ENCODE data around the gene PSMD6.
A peak's percentile ranks its signal among the peaks of the same experiment; 100 is the strongest.

The PSMD6 gene

DNA sequence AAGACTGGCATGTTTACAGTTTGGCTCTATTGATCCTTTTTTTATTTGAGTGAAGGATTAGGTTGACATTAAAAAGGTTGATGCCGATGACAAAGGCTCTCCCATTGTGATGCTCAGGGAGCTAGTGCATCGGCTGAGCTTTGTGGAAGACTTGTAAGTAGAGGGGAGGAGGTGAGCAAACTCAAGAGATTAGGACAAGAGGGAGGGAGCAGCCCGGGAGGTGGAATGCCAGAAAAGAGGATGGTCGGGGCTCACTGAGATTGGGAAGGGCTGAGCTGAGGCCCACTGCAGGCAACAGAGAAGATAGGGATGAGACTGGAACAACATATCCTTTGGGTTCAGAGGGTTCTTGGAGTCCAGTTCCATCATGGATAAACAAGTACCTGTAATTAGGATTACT lies 26.5 kb upstream of the PSMD6 start:
- Histone ChIP-seq H3K4me3 (replicated peaks; ENCODE audit: insufficient read depth, low read length) (no peak overlapping the region), H3K27ac (replicated peaks) (no peak overlapping the region), H3K27me3 (ENCODE audit: insufficient read depth, poor library complexity, severe bottlenecking) (no peaks in the 10 kb centered on the region)
- TF ChIP-seq GABPA (IDR thresholded peaks at IDR 0.05; ENCODE audit: low read depth) (no peak), POLR2AphosphoS5 (IDR thresholded peaks at IDR 0.05; ENCODE audit: low read depth) (no peak), SPI1 (IDR thresholded peaks at IDR 0.05; ENCODE audit: borderline replicate concordance, low read depth) (no peak), REST (IDR thresholded peaks at IDR 0.05; ENCODE audit: insufficient replicate concordance, low read depth) (no peak)
- TF ChIP-seq, protein P1, sequence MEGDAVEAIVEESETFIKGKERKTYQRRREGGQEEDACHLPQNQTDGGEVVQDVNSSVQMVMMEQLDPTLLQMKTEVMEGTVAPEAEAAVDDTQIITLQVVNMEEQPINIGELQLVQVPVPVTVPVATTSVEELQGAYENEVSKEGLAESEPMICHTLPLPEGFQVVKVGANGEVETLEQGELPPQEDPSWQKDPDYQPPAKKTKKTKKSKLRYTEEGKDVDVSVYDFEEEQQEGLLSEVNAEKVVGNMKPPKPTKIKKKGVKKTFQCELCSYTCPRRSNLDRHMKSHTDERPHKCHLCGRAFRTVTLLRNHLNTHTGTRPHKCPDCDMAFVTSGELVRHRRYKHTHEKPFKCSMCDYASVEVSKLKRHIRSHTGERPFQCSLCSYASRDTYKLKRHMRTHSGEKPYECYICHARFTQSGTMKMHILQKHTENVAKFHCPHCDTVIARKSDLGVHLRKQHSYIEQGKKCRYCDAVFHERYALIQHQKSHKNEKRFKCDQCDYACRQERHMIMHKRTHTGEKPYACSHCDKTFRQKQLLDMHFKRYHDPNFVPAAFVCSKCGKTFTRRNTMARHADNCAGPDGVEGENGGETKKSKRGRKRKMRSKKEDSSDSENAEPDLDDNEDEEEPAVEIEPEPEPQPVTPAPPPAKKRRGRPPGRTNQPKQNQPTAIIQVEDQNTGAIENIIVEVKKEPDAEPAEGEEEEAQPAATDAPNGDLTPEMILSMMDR (IDR thresholded peaks at IDR 0.05; ENCODE audit: insufficient read depth, low read length), result no peak
- no peak for DNase-seq (ENCODE audit: low read depth in 1 of 2, low spot score in 1 of 2)

GRCh38 chr3:64049136-64049535 lies 25.8 kb upstream of the PSMD6 start:
- no peak for TF ChIP-seq GABPA (IDR thresholded peaks at IDR 0.05; ENCODE audit: low read depth)
- no peak for DNase-seq (ENCODE audit: low read depth in 1 of 2, low spot score in 1 of 2)
- Histone ChIP-seq H3K4me3 (replicated peaks; ENCODE audit: insufficient read depth, low read length) (no peak overlapping the region), H3K27ac (replicated peaks) (peak overlapping the region; percentile 33; the same call in 1 of the 2 replicates), H3K27me3 (ENCODE audit: insufficient read depth, poor library complexity, severe bottlenecking) (no peaks in the 10 kb centered on the region)

DNA sequence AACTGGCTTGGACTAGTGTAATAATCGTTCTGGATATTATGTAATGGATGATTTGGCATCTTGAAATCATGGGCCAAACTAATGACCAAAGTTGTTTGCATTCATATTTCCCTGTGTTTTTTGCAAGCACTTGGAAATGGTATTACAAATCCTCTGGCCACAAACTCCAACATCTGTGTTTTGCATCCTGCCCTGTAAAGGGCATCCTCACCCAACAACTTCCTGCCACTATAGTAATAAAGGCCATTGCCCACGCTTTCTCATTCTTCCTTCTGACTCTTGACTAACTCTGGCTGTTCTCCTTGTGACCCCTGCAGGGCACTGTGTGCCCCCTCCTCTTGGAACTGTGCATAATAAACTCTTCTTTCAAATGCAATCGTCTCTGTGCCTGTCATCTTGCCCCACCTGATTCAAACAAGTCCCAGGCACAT lies 25.4 kb upstream of the PSMD6 start:
- peak; percentile 32 to 60 for DNase-seq (ENCODE audit: low read depth in 1 of 2, low spot score in 1 of 2)
- H3K27ac ChIP-seq (replicated peaks), result peak overlapping the region; percentile 56; the same call in 1 of the 2 replicates

More for the DNA sequence above, 25.4 kb upstream of the PSMD6 start:
- TF ChIP-seq SPI1 (IDR thresholded peaks at IDR 0.05; ENCODE audit: borderline replicate concordance, low read depth), result no peak
- no peak for TF ChIP-seq GABPA (IDR thresholded peaks at IDR 0.05; ENCODE audit: low read depth)
- TF ChIP-seq REST (IDR thresholded peaks at IDR 0.05; ENCODE audit: insufficient replicate concordance, low read depth), result no peak
- 0 out of 2 replicates have a peak, but pooled peaks have one; percentile 34 for TF ChIP-seq POLR2AphosphoS5 (IDR thresholded peaks at IDR 0.05; ENCODE audit: low read depth)
- TF ChIP-seq, protein P1 (IDR thresholded peaks at IDR 0.05; ENCODE audit: insufficient read depth, low read length), result no peak
- H3K27me3 ChIP-seq (ENCODE audit: insufficient read depth, poor library complexity, severe bottlenecking), result no peaks in the 10 kb centered on the region
- H3K4me3 ChIP-seq (replicated peaks; ENCODE audit: insufficient read depth, low read length), result no peak overlapping the region
